ENCODE results near the gene URGCP. TPM values are rescaled to one million over a fixed set of nuclear protein-coding genes. Genes with fewer than 3 reads are reported as not detected.
"Not testable (repeated sequence)": the region's sequence is repeated elsewhere in the genome, so short reads cannot be mapped to it uniquely, and the experiment has no call there.

URGCP gene
- total and polyA plus RNA-seq, 5 donors from 2014 or later, result 14.6 to 31.0 (median 21.0) TPM

DNA sequence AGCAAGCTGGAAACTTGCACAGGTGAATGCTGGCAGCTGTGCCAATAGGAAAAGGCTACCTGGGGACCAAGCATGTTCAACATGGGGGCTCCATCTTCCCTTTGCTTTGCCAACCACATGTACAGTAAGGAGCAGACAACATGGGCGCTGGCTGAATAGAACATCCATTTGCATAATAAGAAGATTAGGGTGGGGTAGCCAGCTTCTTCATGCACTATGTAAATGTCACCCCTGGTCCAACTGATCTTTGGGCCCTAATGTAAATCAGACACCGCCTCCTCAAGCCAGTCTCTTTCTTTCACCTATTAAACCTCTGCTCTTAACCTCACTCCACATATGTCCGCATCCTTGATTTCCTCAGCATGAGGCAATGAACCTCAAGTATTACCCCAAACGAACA is 63.1 kb downstream of the URGCP start:
- Mint-ChIP-seq H3K27me3 (peaks cover 9% of the 10 kb centered on the region), H3K27ac (no peak overlapping the region), H3K4me1 (peaks cover 2 to 8% (median 6%) of the 10 kb centered on the region in 4 donors), H3K4me3 (no peak overlapping the region), H3K36me3 (no peaks in the 10 kb centered on the region), H3K9me3 (no peaks in the 10 kb centered on the region)
- Histone ChIP-seq H3K27ac (ENCODE audit: insufficient read depth, low read length, poor library complexity, severe bottlenecking) (no peak overlapping the region), H3K9me3 (ENCODE audit: control insufficient read depth in 2 of 2, low read length in 2 of 2) (no peaks in the 10 kb centered on the region), H3K4me1 (ENCODE audit: control insufficient read depth, insufficient read depth, low read length, poor library complexity, severe bottlenecking) (peaks cover 7% of the 10 kb centered on the region), H3K27me3 (ENCODE audit: control insufficient read depth, insufficient read depth, low read length) (peaks cover 1% of the 10 kb centered on the region), H3K4me3 (ENCODE audit: low read depth, low read length) (no peak overlapping the region), H3K36me3 (ENCODE audit: control insufficient read depth, insufficient read depth, low read length) (no peaks in the 10 kb centered on the region)
- no peak for DNase-seq
- ATAC-seq (ENCODE audit: low read depth in 2 of 2), result no peak

GRCh38 chr7:43838201-43838658 is 68.2 kb downstream of the URGCP start:
- Histone ChIP-seq H3K4me1 (ENCODE audit: control insufficient read depth, insufficient read depth, low read length, poor library complexity, severe bottlenecking) (peaks cover 7% of the 10 kb centered on the region), H3K36me3 (ENCODE audit: control insufficient read depth, insufficient read depth, low read length) (no peaks in the 10 kb centered on the region), H3K27me3 (ENCODE audit: control insufficient read depth, insufficient read depth, low read length) (peaks cover 1% of the 10 kb centered on the region), H3K9me3 (ENCODE audit: control insufficient read depth in 2 of 2, low read length in 2 of 2) (no peaks in the 10 kb centered on the region), H3K4me3 (ENCODE audit: low read depth, low read length) (peak overlapping the region; percentile 50), H3K27ac (ENCODE audit: insufficient read depth, low read length, poor library complexity, severe bottlenecking) (no peak overlapping the region)
- no peaks in the 10 kb centered on the region for H3K36me3 Mint-ChIP-seq
- peak overlapping the region in 3 of 4 donors; percentile 50 to 66 (median 51) for H3K4me3 Mint-ChIP-seq
- H3K27me3 Mint-ChIP-seq, result peaks cover 10% of the 10 kb centered on the region
- H3K27ac Mint-ChIP-seq, result peak overlapping the region in 1 of 3 donors; percentile 5
- peaks cover 6 to 28% (median 15%) of the 10 kb centered on the region in 4 donors for H3K4me1 Mint-ChIP-seq
- no peak for ATAC-seq (ENCODE audit: low read depth in 2 of 2)
- H3K9me3 Mint-ChIP-seq, result no peaks in the 10 kb centered on the region
- DNase-seq, result no peak

DNA sequence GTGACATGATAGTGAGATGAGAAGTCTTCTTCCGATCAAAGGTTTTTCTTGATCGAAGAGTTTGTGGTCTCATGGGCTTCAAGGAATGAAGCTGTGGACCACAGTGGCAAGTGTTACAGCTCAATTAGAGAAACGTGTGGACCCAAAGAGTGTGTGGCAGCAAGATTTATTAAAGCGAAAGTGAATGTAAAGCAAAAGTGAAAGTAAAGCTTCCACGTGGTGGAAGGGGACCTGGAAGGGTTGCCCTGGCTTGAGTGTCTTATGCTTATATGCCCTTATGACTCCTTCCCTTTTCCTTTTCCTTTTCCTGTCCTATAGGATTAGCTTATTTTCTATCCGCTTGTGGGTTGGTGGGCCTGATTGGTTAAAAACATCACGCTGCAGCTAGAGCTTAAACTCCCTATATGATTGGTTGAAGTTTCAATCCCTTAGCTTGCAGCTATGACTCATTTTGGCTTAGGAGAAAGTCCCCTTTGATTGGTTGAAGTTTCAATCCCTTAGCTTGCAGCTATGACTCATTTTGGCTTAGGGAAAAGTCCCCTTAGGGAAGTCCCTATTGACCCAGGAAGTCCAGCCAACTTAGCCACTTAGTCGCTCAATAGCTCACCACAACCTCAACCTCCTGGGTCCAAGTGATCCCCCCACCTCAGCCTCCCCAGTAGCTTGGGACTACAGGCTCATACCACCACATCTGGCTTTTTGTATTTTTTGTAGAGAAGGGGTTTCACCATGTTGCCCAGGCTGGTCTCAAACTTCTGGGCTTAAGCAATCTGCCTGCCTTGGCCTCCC is 71.7 kb downstream of the URGCP start:
- H3K27ac ChIP-seq (ENCODE audit: insufficient read depth, low read length, poor library complexity, severe bottlenecking), result peak overlapping the region; percentile 73
- peaks cover 6 to 28% (median 15%) of the 10 kb centered on the region in 4 donors for H3K4me1 Mint-ChIP-seq
- no peaks in the 10 kb centered on the region for H3K9me3 ChIP-seq (ENCODE audit: control insufficient read depth in 2 of 2, low read length in 2 of 2)
- peak overlapping the region; percentile 89 for H3K4me3 ChIP-seq (ENCODE audit: low read depth, low read length)
- peaks cover 0 to 5% (median 0%) of the 10 kb centered on the region in 7 donors for H3K9me3 Mint-ChIP-seq
- DNase-seq, result peak; percentile 40 to 83 (median 64)
- H3K36me3 ChIP-seq (ENCODE audit: control insufficient read depth, insufficient read depth, low read length), result no peaks in the 10 kb centered on the region
- H3K27me3 ChIP-seq (ENCODE audit: control insufficient read depth, insufficient read depth, low read length), result peaks cover 2% of the 10 kb centered on the region
- peak overlapping the region; percentile 82 to 96 (median 92) for H3K4me3 Mint-ChIP-seq
- peaks cover 7% of the 10 kb centered on the region for H3K4me1 ChIP-seq (ENCODE audit: control insufficient read depth, insufficient read depth, low read length, poor library complexity, severe bottlenecking)
- peaks cover 14% of the 10 kb centered on the region for H3K27me3 Mint-ChIP-seq
- peak overlapping the region; percentile 80 to 92 (median 90) for H3K27ac Mint-ChIP-seq
- peak; percentile 47 to 48 for ATAC-seq (ENCODE audit: low read depth in 2 of 2)
- H3K36me3 Mint-ChIP-seq, result no peaks in the 10 kb centered on the region

DNA sequence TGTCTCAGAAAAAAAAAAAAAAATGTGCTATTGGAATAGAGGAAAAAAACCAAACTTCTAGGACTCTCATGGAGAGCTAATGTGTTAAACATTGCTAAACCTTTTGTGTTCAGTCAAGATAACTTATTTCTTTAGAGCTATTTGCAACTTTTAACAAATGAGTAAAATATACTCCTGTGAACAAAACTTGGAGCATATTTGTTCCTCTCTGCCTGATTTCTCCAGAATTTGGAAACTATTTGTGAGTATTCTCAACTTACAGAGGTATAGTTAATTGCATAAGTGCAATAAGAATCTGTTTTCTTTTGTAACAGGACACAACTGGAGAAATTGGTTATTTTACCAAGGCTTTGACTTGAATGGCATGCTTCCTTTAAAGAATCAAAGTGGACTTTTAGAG is 75.5 kb downstream of the URGCP start:
- H3K9me3 ChIP-seq (ENCODE audit: control insufficient read depth in 2 of 2, low read length in 2 of 2); H3K27ac Mint-ChIP-seq; H3K27ac ChIP-seq (ENCODE audit: insufficient read depth, low read length, poor library complexity, severe bottlenecking); DNase-seq; H3K4me3 ChIP-seq (ENCODE audit: low read depth, low read length); H3K9me3 Mint-ChIP-seq; H3K4me1 ChIP-seq (ENCODE audit: control insufficient read depth, insufficient read depth, low read length, poor library complexity, severe bottlenecking); H3K36me3 Mint-ChIP-seq; ATAC-seq (ENCODE audit: low read depth in 2 of 2); H3K36me3 ChIP-seq (ENCODE audit: control insufficient read depth, insufficient read depth, low read length): not testable (repeated sequence)
- H3K27me3 ChIP-seq (ENCODE audit: control insufficient read depth, insufficient read depth, low read length), result peaks cover 12% of the 10 kb centered on the region
- Mint-ChIP-seq H3K27me3 (peaks cover 38% of the 10 kb centered on the region), H3K4me3 (peak overlapping the region in 1 of 4 donors; percentile 34), H3K4me1 (peaks cover 0 to 18% (median 9%) of the 10 kb centered on the region in 4 donors)

Other genes with a start within 250 kb of the URGCP start
- gene COA1, start 177.1 kb downstream of the URGCP start, total RNA-seq, result 52.9 TPM
- 10 to 100 TPM; 41.3 to 65.8 (median 45.3) TPM for gene COA1, start 177.1 kb downstream of the URGCP start, polyA plus RNA-seq
- gene BLVRA, start 147.9 kb downstream of the URGCP start, total RNA-seq, result 25.9 TPM
- 10 to 100 TPM; 40.8 to 76.3 (median 53.9) TPM for gene BLVRA, start 147.9 kb downstream of the URGCP start, polyA plus RNA-seq
- gene MRPS24, start 37.1 kb downstream of the URGCP start, total RNA-seq, result 45.8 TPM
- 100 to 1,000 TPM; 148 to 179 (median 159) TPM for gene MRPS24, start 37.1 kb downstream of the URGCP start, polyA plus RNA-seq
- 11.4 TPM for gene UBE2D4, start 19.8 kb upstream of the URGCP start, total RNA-seq
- gene UBE2D4, start 19.8 kb upstream of the URGCP start, polyA plus RNA-seq, result 10 to 100 TPM; 10.6 to 15.5 (median 13.4) TPM
- not detected for gene SPDYE1, start 91.3 kb upstream of the URGCP start, total RNA-seq
- under 1 TPM; 0.08 to 0.17 (median 0.11) TPM for gene SPDYE1, start 91.3 kb upstream of the URGCP start, polyA plus RNA-seq
- gene DBNL, start 138.1 kb upstream of the URGCP start, total RNA-seq, result 104 TPM
- gene DBNL, start 138.1 kb upstream of the URGCP start, polyA plus RNA-seq, result 100 to 1,000 TPM; 138 to 206 (median 186) TPM
- gene PGAM2, start 159.0 kb upstream of the URGCP start, total RNA-seq, result 1.1 TPM
- gene PGAM2, start 159.0 kb upstream of the URGCP start, polyA plus RNA-seq, result not detected
- 38.0 TPM for gene POLM, start 175.9 kb upstream of the URGCP start, total RNA-seq
- 10 to 100 TPM; 14.8 to 22.3 (median 20.2) TPM for gene POLM, start 175.9 kb upstream of the URGCP start, polyA plus RNA-seq
- 4.1 TPM for gene AEBP1, start 197.7 kb upstream of the URGCP start, total RNA-seq
- 1 to 10 TPM in 1 of 4 donors, under 1 TPM in 3; 0.51 to 1.7 (median 0.89) TPM for gene AEBP1, start 197.7 kb upstream of the URGCP start, polyA plus RNA-seq
- gene POLD2, start 217.0 kb upstream of the URGCP start, total RNA-seq, result 37.1 TPM
- 10 to 100 TPM; 53.3 to 59.0 (median 55.0) TPM for gene POLD2, start 217.0 kb upstream of the URGCP start, polyA plus RNA-seq
- not detected for gene MYL7, start 234.7 kb upstream of the URGCP start, total RNA-seq
- not detected for gene MYL7, start 234.7 kb upstream of the URGCP start, polyA plus RNA-seq

All from CD4-positive, CD25-positive, alpha-beta regulatory T cell (primary cell).